ENCODE measurements around the gene UBXN2A.

The UBXN2A gene

DNA sequence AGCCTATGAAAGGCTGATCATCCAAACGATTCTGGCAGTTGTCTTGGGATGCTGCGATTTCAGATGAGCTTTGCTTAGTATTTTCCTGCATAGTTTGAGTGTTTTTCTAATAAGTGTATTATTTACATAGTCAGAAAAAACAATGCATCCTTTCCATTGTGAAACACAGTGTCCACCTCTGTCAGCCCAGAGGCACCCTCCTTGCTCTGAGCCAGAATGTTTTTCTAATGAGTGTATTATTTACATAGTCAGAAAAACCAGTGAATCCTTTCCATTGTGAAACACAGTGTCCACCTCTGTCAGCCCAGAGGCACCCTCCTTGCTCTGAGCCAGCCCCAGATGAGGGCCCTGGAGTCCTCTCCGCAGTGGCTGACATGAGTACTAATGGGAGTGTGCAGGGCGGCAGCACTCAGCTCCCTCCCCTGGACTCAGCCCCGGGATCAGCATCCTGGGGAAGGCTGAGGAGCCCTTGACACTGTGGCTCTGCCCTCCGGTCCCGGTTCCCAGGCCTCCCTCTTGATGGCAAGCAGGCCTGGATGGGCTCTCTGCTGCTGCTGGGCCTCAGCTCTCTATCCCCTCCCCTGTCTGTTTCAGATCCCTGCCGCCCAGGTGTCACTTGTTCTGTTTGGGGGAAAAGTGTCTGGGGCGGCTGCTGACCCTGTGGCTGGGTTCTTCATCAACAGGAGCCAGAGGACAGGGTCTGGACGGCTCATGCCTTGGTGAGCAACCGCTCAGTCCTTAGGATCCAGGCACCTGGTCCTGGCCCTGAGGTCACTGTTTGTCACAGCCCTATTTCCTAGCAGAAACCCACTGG is 75.5 kb downstream of the UBXN2A start:
- TF ChIP-seq, protein P1, sequence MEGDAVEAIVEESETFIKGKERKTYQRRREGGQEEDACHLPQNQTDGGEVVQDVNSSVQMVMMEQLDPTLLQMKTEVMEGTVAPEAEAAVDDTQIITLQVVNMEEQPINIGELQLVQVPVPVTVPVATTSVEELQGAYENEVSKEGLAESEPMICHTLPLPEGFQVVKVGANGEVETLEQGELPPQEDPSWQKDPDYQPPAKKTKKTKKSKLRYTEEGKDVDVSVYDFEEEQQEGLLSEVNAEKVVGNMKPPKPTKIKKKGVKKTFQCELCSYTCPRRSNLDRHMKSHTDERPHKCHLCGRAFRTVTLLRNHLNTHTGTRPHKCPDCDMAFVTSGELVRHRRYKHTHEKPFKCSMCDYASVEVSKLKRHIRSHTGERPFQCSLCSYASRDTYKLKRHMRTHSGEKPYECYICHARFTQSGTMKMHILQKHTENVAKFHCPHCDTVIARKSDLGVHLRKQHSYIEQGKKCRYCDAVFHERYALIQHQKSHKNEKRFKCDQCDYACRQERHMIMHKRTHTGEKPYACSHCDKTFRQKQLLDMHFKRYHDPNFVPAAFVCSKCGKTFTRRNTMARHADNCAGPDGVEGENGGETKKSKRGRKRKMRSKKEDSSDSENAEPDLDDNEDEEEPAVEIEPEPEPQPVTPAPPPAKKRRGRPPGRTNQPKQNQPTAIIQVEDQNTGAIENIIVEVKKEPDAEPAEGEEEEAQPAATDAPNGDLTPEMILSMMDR (IDR thresholded peaks at IDR 0.05; ENCODE audit: low read depth, low read length) = no peak
- no peak overlapping the region for H3K4me3 ChIP-seq (ENCODE audit: low read depth, low read length)

DNA sequence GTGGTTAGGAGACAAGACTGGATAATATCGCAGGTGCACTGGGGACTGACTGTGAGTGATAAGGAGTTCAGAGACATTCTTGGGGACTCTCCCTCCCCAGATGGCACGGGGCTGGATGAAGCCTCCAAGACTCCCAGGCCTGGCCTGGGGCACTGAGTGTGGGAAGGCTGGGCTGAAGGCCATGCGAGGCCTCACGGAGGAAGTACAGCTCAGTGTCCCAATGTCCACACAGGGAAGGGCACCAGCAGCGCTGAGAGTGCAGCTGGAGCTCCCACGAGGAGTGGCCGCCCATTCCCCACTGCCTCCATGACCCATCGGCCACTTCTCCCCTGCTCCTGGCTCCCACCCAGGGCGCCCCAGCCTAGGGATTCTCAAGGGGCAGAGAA is 76.1 kb downstream of the UBXN2A start:
- TF ChIP-seq, protein P1 (IDR thresholded peaks at IDR 0.05; ENCODE audit: low read depth, low read length) = no peak
- H3K4me3 ChIP-seq (ENCODE audit: low read depth, low read length) = no peak overlapping the region

DNA sequence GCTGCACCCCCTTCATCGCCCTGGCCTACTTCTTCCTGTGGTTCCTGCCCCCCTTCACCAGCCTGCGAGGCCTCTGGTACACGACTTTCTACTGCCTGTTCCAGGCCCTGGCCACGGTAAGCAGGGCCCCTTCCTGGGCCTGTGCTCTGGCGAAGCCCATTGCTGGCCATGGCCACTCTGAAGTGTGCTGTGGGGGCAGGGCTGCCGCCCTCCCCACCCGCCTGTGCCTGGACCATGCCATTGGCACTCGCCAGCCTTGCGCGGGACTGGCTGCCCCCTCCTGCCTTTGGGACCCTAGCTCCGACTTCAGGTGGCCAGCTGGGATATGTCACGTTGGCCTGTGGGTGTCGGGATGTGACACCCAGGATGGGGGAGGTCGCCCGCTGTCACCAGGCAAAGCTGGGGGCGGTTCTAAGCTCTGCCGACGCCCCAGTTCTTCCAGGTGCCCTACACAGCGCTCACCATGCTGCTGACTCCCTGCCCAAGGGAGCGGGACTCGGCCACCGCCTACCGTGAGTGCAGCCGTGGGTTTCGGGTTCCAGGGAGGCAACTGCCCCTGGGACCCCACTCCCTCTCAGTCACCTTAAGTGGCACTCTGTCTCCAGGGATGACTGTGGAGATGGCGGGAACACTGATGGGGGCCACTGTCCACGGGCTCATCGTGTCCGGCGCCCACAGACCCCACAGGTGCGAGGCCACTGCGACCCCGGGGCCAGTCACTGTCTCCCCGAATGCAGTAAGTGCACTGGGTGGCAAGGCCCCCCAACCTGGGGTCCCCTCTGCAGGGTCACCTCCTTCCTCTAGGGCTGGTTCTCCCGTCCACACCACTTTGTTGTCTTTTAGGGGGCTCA is 76.8 kb downstream of the UBXN2A start:
- TF ChIP-seq, protein P1 (IDR thresholded peaks at IDR 0.05; ENCODE audit: low read depth, low read length) = no peak
- H3K4me3 ChIP-seq (ENCODE audit: low read depth, low read length) = no peak overlapping the region

DNA sequence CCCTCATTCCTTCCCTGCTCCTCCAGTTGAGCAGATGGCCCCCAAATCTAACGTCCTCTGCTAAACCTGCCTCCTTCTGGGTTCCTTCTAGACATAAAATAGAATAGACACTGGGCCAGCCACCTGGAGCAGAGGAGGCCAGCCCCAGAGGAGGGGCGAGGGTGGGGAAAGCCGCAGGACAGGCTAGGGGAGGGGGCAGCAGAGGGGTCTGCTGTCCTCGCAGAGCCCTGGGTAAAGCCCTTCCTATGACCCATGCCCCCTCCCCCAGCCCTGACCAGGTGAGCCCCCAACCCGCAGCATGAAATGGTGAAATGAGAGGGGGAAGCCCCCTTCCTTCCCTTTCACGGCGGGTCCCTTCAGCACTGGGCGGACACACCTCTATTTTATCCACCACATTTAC is 77.4 kb downstream of the UBXN2A start:
- TF ChIP-seq, protein P1 (IDR thresholded peaks at IDR 0.05; ENCODE audit: low read depth, low read length) = no peak

DNA sequence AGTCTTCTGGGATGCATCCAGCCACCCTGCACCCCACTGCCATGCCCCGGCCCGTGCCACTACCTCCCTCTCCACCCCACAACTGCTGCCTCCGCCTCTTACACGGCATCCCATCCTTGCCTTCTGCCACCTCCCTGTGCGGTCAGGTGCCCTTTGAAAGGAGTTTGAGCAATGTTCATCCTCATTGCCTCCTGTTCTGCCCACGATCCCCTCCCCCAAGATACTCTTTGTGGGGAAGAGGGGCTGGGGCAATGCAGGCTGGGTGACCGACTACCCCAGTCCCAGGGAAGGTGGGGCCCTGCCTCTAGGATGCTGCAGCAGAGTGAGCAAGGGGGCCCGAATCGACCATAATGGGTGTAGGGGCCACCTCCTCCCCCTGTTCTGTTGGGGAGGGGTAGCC is 78.0 kb downstream of the UBXN2A start:
- TF ChIP-seq, protein P1 (IDR thresholded peaks at IDR 0.05; ENCODE audit: low read depth, low read length) = no peak
- H3K4me3 ChIP-seq (ENCODE audit: low read depth, low read length) = no peak overlapping the region

More for the DNA sequence above, 77.4 kb downstream of the UBXN2A start:
- no peak overlapping the region for H3K4me3 ChIP-seq (ENCODE audit: low read depth, low read length)

DNA sequence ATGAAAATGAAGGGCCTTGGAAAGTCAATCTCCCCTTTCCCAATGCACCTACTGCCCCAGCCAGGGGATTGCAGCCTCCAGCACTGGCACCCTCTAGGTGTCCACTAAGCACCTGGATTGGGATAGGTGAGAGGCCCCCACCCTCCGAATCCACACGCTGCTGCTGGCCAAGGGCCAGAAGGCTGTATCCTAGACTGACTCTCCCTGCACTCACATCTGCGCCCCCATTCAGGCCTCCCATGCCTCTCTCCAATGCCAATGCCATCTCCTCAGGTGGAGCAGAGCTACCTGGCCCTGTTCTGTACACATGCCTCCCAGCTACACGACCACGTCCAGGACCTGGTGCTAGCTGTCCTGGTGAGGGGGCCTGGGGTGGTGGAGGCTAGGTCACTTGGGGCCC is 79.5 kb downstream of the UBXN2A start:
- TF ChIP-seq, protein P1 (IDR thresholded peaks at IDR 0.05; ENCODE audit: low read depth, low read length) = no peak
- H3K4me3 ChIP-seq (ENCODE audit: low read depth, low read length) = no peak overlapping the region

DNA sequence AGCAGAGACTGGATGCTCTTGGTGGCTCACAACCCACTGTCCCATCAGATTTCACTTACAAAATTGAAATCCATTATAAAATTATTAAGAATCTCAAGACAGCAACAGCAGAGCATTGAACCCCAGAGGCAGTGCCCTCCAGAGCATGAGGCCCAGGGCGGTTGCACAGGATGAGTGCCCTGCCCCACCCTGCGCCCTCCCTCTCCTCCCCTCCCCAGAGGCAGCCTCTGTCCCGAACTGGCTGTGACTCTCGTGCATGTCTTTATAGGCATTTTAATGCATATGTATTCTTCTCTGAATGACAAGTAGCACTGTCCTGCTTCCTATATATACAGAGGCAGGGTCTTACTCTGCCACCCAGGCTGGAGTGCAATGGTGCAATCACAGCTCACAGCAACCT is 80.0 kb downstream of the UBXN2A start:
- H3K4me3 ChIP-seq (ENCODE audit: low read depth, low read length) = no peak overlapping the region
- TF ChIP-seq, protein P1 (IDR thresholded peaks at IDR 0.05; ENCODE audit: low read depth, low read length) = no peak

Measured in WI38 (cell line).